ENCODE data around the gene IGF1R.
A peak's percentile ranks its signal among the peaks of the same experiment; 100 is the strongest.

Gene IGF1R

DNA sequence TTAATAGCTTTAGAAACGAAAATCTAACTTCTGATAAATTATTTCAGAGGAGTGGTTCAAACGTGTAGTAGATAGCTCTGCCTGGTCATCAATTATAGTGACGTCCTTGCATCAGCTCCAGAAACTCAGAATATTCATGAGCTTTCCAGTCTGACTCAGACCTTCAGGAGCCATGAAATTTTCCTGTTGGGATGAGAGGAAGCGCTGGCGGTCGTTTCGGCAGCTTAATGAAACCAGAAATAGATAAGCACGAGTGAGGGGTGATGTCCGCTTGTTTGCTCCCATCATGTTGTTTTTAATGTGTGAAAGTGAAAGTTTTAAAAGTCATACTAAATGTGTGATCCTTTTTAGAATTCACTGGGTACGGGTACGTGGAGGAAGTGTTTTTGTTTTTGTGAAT is 218.2 kb downstream of the IGF1R start:
- no peak for DNase-seq (ENCODE audit: low read depth)
- TF ChIP-seq, protein P1, sequence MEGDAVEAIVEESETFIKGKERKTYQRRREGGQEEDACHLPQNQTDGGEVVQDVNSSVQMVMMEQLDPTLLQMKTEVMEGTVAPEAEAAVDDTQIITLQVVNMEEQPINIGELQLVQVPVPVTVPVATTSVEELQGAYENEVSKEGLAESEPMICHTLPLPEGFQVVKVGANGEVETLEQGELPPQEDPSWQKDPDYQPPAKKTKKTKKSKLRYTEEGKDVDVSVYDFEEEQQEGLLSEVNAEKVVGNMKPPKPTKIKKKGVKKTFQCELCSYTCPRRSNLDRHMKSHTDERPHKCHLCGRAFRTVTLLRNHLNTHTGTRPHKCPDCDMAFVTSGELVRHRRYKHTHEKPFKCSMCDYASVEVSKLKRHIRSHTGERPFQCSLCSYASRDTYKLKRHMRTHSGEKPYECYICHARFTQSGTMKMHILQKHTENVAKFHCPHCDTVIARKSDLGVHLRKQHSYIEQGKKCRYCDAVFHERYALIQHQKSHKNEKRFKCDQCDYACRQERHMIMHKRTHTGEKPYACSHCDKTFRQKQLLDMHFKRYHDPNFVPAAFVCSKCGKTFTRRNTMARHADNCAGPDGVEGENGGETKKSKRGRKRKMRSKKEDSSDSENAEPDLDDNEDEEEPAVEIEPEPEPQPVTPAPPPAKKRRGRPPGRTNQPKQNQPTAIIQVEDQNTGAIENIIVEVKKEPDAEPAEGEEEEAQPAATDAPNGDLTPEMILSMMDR (conservative IDR thresholded peaks at IDR 0.05; ENCODE audit: low read depth, low read length): no peak
- H3K4me3 ChIP-seq (ENCODE audit: low read length): no peak overlapping the region

DNA sequence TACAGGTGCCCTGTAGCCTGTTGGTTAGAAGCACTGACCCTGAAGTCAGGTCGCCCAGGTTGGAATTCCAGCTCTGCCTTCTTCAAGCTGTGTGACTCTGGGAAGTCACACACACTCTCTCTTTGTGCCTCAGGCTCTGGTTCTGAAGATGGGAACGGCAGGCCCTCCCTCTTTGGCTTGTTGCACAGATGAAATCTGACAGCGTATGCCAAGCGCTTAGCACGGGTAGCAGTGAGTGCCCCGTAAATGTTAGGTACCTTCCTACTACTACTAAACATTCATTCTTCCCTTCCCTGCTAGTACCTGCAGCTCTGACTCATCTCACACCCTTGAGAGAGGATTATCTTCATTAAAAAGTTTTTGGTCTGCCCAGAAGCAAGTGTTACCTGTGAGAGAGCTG is 220.2 kb downstream of the IGF1R start:
- no peak for DNase-seq (ENCODE audit: low read depth)
- TF ChIP-seq, protein P1 (conservative IDR thresholded peaks at IDR 0.05; ENCODE audit: low read depth, low read length): no peak
- no peak overlapping the region for H3K4me3 ChIP-seq (ENCODE audit: low read length)

DNA sequence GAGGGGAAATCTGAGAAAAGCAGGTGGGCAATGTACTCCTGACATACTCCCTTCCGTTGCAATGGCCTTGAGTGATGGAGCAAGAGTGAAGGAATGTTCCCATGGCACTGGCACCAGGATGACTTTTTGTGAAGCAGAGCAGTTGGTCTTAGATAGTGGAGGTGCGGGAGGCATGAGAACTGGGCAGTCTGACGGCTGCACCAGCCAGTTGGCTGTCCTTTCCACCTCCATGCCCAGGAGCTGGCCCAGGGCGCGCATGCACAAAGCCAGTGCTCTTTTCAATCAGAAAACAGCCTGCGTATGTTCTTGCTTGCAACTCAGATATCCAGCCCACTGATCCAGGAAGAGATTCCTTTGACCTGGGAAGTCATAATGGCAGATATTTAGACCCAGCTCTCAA is 222.4 kb downstream of the IGF1R start:
- H3K4me3 ChIP-seq (ENCODE audit: low read length): no peak overlapping the region
- TF ChIP-seq, protein P1 (conservative IDR thresholded peaks at IDR 0.05; ENCODE audit: low read depth, low read length): no peak
- DNase-seq (ENCODE audit: low read depth): no peak

DNA sequence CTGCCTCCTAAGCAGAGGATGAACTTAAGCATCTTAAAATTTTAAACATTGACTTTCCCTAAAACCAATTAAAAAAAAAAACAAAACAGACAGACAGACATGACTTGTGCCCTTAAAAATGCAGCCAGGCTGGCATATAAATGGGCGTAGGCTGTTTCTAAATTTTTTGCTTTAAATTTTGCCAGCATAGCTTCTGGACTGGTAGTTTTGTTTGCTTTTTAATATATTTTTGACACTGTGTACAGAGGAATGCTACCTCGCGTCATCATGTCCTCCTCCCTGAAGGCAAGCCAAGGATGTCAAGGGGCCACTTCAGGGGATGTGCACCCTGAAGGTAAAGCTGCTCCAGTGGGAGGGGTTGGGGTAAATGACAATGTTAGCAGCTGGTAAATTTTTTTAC is 224.4 kb downstream of the IGF1R start:
- TF ChIP-seq, protein P1 (conservative IDR thresholded peaks at IDR 0.05; ENCODE audit: low read depth, low read length): no peak
- H3K4me3 ChIP-seq (ENCODE audit: low read length): peak overlapping the region; percentile 35
- DNase-seq (ENCODE audit: low read depth): no peak

DNA sequence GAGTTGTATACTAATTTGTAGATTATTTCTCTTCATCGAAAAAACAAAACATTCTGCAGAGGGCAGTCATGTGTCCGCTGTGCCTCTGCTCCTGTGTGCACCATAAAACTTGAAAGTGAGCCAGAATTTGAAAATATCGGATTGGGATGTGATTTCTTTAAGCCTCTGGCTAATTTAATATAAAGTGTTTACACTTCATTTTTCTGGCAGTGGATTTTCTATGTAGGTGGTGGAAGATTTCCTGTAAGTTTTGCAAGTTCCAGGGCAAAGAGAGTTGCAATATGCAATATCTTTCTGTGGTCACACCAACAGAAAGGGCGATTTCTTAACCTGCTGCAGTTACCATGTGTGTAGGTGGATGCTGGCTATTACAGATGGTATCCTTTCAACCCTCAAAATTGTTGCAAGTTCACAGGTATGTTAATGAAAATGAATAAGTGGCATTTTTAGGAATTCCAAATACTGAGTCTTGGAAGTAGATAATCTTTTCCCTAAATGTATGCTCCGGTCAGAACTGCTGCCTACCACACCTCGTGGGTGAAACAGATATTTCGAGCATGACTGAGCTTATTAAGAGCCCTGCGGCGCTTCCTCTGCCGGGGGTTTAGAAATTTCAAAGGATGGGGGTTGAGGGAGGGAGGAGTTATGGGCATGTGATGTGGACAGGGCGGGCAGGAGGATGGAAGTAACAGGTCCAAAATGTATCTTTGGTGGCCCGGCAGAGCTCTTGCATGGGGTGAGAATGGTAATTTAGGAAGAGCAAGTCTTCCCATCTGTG is 225.3 kb downstream of the IGF1R start:
- peak; percentile 74 for DNase-seq (ENCODE audit: low read depth)
- H3K4me3 ChIP-seq (ENCODE audit: low read length): peak overlapping the region; percentile 35
- TF ChIP-seq, protein P1 (conservative IDR thresholded peaks at IDR 0.05; ENCODE audit: low read depth, low read length): peak; percentile 15

DNA sequence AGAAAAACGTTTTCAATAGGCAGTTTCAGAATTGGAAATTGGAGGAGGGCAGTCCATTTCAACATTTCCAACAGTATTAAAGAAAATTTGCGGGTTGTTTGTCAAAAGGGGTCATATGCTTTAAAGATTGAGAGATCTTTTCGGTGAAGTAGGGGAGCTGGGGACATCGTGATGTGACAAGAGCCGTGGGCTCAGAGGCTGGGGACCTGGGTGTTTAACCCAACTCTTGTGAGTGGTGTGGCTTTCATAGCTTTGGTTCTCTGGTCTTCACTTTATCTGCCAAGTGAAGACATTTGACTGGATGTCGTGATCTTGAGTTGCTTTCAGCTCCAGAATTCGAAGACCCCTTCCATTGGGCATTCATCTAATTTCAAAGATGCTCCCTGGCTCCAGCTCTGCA is 226.0 kb downstream of the IGF1R start:
- TF ChIP-seq, protein P1 (conservative IDR thresholded peaks at IDR 0.05; ENCODE audit: low read depth, low read length): no peak
- no peak for DNase-seq (ENCODE audit: low read depth)
- peak overlapping the region; percentile 35 for H3K4me3 ChIP-seq (ENCODE audit: low read length)

DNA sequence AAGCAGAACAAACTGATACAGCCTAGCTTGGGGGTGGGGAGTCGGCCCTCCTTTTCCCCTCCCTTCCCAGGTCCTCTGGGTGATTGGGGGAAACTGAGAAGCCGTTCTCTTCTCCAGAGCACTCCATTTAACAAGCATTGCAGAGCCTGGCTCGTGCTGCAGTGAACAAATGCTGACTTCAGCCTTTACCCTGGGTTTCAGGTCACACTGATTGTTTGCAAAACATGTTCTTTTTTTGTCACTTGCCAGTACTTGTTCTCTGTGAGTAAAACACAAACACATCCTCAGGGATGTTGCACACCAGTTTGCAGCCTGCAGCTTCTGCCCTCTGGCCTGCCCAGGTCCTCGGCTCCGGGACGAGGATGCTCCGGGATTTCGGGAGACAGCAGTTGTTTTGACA is 226.4 kb downstream of the IGF1R start:
- no peak overlapping the region for H3K4me3 ChIP-seq (ENCODE audit: low read length)
- DNase-seq (ENCODE audit: low read depth): no peak
- TF ChIP-seq, protein P1 (conservative IDR thresholded peaks at IDR 0.05; ENCODE audit: low read depth, low read length): no peak
